ENCODE data around the gene TK2. TPM values are rescaled to one million over a fixed set of nuclear protein-coding genes. Genes with fewer than 3 reads are reported as not detected.

Gene TK2
- polyA plus RNA-seq, 3 donors, result 32.3 to 37.6 (median 35.8) TPM

DNA sequence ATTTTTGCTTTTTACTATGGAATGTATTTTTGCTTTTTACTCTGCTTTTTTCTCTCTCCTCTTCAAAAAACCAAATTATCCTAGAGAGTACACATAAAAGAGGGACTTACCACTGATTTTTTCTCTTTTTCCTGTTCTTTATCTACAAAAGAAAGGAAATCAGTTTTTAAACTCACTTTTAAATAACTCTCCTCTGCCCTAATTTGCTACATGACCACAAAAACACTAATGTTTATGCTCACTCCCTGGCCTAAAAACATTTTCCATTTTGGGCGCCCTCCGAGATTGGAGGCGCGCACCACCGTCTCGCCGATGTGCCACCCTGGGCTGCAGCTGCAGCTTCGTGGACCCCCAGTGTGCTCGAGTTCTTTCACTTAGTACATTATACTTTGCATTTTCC, 1.1 kb downstream of the TK2 start:
- no peak for DNase-seq (ENCODE audit: low read depth in 3 of 3, low spot score in 2 of 3)

DNA sequence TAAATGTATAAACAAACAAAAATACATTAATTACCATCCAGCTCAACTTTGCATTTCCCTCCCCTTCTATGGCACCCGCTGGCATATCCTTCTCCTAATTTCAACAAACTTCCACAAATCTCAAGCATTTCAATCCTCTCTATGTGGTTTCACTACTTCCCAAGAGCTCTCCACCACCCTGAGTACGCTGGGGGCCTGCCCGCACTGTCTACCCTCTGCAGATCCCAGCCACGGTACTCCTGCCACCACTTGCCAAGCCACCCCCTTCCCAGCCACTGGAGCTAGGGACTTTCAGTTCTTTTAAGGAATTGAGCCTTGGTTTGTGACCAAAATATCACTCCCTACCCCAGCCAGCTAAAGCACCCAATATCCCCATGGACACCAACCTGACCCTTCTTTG, 1.9 kb downstream of the TK2 start:
- DNase-seq (ENCODE audit: low read depth in 3 of 3, low spot score in 2 of 3), result no peak

DNA sequence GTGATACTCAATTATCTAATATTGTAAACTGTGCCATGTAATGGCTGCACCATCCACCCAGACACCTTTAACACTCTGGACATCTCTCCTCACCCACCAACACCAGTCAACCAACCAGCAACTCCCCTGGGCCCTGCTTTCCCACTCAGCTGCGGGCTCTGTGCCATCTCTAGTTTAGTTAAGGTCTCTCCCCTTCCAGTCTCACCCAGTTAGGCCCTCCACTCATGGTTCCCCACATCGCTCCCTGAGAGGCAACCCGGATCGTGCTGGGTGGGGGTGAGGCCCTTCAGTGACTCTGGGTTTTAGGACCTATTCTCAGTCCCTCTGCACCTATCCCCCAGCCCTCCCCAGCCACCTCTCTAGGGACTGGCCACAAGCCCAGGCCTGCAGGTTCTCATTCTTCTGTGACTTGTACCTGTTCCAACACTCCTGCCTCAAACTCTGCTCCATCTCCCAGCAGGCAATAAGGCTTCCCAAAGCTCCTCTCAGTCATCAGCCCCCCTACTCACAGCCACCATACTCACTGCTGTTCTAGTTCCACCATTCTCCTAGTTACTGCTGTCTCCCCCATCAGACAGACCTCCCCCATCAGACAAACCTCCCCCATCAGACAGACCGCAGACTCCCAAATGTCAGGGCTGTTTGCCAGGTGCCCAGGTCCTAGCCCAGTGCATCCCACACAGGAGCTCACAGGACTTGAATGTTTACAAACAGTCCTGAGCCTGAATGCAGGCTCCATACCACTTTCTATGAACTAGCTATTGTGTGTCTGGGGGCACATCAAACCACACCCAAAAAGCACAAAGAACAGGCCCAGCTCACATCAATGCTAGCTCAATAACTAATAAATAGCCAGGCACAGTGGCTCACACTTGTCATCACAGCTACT, 2.6 kb downstream of the TK2 start:
- DNase-seq (ENCODE audit: low read depth in 3 of 3, low spot score in 2 of 3), result no peak

DNA sequence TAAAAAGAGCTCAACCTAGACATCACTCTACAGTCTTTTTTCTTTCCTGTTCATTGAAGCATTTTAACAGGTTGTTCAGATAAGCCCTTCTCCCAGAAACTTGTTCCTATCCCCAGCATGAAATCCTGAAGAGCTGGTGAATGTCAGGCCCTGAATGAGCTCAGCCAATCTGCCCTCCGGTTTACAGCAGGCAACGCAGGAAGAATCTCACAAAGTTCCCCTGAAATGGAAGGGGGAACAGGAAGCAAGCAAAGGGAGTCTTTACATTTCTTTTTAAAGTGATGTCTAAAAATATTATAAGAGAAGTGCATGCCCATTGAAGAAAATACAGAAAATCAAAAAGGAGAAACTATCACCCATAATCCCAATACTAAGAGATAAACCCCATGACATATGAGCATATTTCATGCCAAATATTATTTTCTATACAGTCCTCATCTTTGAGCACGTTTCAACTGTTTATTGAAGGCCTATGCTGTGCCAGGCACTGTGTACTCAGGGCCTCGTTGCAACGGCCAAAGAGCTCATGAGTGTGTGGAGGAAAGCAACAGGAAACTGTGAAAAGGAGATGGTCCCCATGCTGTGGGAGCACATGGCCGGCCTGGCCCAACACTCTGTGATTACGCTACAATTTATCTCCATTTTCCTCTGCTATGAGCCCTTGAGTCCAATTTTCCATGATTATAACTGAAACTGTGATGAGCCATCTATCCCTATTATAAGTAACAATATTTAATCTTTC, 5.7 kb downstream of the TK2 start:
- DNase-seq (ENCODE audit: low read depth in 3 of 3, low spot score in 2 of 3), result no peak

DNA sequence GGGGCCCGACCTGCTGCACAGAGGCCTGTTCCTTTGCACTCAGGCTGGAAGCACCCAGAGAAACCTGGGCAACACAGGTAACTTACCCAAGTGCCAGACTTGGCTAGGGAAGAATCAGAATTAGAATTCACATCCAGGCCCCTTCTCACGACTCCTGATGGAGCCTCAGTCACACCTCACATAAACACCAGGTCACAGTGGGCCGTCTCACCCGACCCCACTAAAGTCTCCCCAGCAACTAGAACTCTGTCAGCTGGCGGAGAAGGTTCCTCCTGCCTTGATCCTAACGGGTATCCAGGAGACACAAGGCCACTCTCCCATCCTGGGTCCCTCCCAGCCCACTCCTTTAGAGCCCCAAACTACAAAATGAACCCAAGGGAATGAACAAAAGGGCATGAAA, 6.4 kb downstream of the TK2 start:
- DNase-seq (ENCODE audit: low read depth in 3 of 3, low spot score in 2 of 3), result no peak

DNA sequence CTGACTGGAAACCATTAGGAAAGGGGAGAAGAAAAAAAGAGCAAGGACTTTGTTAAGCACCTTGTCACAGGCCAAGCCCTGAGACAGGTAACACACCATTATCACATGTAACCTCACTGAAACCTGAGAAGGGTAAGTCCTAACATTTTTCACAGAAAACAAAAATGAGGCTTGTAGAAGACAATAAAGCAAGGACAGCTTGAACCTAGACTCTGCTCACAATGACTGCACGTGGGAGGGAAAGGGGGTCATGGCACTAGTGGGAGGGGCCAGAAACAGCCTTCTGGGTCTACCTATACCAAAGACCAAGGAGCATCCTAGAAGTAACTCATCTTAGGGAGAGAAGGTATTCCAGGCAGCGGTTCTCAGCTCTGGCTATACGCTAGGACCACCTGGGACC, 7.5 kb downstream of the TK2 start:
- no peak for DNase-seq (ENCODE audit: low read depth in 3 of 3, low spot score in 2 of 3)

DNA sequence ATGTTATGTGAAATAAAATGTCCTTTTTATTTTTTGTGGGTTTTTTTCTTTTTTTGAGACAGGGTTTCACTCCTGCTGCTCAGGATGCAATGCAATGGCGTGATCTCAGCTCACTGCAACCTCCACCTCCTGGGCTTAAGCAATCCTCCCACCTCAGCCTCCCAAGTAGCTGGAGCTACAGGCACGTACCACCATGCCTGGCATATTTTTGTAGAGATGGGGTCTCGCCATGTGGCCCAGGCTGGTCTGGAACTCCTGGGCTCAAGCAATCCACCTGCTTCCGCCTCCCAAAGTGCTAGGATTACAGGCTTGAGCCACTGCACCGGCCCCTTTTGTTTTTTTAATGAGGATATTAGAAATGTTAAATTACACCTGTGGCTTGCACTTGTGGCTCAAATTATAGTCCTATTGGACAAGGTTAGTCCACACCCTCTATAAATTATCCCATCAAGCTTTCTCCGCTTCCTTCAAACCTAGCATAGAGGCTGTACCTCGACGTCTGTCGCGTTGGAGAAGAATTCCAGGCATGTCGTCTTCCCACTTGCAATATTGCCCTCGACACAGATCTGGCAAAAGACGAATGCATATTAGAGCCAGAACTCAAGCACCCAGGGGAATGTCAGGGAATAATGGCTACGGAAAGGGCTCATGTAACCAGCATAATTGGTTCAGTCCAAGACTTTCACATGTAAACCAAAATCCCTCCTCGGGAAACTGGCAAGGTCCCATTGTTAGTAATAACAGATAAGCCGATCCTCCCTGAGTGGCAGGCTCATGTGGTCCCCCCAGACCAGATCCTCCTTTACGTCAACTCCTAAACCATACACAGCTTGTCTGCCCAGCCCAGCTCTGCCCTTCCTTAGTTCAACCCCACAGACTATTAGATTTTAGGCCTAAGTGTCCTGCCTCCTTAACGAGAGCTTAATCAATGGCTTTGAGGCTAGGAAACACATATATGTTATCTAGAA, 8.2 kb downstream of the TK2 start:
- no peak for DNase-seq (ENCODE audit: low read depth in 3 of 3, low spot score in 2 of 3)

DNA sequence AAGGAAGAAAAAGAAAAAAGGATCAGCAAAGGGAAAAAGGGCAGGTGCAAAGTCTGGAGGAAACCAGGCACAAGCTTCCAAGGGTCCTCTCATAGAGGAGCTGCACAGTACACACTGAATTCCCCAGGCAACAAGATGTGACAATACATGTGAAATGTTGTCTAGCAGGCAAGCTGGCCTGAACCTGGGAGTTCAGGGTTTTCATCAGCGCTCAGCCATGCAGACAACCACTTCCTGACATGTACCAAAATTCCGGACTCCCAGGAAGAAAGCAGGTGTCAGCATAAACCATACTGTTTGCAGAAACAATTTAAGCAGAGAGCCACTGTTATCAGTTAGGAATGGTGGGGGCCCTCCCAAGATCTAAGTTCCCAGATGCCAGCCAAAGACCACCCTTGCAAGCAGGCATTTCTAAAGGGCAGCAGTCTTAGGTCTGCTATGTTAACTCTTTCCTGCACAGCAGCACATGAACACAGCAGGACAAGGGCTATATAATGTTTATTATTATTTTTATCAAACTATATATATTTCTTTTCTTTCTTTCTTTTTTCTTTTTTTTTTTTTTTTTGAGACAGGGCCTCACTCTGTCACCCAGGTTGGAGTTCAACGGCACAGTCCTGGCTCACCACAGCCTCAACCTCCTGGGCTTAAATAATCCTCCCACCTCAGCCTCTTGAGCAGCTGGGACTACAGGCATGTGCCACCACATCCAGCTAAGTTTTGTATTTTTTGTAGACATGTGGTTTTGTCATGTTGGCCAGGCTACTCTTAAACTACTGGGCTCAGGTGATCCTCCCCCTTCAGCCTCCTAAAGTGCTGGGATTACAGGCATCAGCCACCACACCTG, 10.1 kb downstream of the TK2 start:
- DNase-seq (ENCODE audit: low read depth in 3 of 3, low spot score in 2 of 3), result no peak

DNA sequence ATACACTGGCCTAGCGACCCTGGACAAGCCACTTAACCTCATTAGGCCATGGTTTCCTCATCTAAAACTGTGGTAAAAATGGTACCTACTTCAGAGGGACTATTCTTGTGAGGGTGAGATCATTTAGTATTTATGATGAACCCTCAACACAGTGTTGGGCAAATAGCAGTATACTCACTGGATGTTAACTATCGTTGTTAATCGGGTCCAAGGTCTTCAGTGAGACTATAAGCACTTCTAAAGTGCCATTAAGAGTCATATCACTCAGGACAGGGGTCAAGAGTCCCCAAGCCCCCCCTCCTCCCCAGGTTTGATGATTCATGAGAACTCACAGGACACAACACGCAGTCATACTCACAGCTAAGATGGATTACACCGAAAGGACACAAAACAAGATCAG, 11.0 kb downstream of the TK2 start:
- DNase-seq (ENCODE audit: low read depth in 3 of 3, low spot score in 2 of 3), result no peak

DNA sequence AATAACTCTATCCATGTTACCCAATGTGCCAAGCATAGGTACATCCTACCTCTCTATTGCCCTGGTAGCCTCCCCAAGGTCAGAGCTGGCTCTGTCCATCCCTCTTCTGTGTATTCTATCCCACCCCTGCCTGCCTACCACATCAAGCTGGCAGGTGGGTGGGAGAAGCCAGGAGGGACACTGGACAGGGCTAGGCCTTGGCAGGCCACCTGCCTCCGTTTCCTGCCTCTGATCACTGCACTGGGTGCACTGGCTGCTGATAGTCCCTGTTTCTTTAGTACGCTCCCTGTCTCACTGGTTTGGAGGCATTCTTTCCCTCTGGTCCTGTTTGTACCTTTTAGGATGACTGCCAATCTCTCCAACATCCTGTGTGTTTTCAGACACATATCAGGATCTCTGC, 12.7 kb downstream of the TK2 start:
- DNase-seq (ENCODE audit: low read depth in 3 of 3, low spot score in 2 of 3), result no peak

DNA sequence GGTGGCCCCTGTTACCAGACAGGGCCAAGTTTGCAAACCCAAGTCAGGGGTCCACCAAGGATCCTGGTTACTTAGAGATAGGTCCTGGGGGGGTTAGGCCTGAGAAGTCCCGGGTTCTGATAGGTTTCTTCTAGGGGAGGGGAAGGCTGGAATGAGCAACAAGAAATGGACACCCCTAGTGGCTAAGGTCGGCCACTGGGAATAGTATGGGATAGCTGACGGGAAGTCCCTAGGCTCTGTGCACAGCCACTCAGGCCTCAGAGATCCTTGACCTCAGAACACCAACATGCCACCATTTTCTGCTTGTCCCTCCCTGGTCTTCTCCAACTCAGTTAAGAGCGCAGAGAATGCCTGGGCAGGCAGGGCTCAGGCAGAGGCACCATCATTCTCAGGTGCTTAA, 13.4 kb downstream of the TK2 start:
- no peak for DNase-seq (ENCODE audit: low read depth in 3 of 3, low spot score in 2 of 3)

DNA sequence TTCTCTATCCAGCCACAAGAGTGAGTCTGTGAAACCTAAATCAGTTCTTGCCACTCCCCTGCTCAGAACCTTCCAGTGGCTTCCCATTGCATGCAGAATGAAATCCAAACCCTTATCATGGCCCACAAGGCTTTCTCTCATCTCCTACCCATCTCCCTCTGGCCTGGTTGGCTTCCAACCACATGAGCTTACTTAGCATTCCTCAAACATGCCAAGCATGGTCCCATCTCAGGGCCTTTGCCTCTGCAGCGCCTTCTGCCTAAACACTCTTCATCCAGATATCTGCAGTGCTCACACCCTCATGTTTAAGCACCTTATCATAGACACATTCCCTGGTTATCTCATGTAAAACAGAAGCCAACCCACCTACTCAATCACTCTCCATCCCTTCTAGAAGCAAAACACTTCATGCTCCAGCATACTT, 15.5 kb downstream of the TK2 start:
- DNase-seq (ENCODE audit: low read depth in 3 of 3, low spot score in 2 of 3), result no peak

DNA sequence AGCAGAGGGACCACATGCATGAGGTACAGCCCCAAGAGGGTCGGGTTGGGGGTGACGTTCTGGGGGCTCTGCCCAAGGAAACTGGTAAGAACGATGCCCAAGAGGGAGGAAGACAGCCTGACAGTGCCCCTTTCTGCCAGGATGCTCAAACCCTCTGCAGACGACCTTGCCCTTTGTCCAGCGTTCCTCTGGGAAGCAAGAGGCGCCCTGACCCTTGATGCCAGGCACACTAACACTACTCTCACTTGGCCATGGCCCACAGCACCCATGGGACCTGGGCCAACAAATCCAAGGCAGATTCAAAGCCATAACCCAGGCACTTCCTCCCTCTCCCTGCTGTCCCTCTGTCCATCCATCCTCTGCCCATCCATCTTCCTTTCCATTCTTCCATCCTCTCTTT, 20.4 kb downstream of the TK2 start:
- no peak for DNase-seq (ENCODE audit: low read depth in 3 of 3, low spot score in 2 of 3)

DNA sequence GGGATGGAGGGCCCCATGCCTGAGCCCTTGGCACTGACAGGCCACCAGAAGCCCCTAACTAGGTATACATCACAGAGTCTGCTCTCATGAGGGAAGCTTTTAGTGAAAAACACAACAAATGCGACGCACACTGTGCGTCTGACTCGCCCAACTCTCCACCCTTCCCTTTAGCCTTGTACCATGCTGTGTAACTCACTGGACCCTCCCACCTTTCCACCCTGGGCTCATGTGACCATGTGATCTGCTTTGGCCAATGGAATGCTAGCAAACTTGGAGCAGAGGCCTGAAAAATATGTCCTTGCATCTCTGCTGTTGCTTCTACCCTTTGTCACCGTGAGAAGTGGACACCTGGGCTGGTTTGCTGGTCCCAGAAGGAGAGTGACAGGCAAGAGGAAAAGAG, 21.6 kb downstream of the TK2 start:
- DNase-seq (ENCODE audit: low read depth in 3 of 3, low spot score in 2 of 3), result no peak

DNA sequence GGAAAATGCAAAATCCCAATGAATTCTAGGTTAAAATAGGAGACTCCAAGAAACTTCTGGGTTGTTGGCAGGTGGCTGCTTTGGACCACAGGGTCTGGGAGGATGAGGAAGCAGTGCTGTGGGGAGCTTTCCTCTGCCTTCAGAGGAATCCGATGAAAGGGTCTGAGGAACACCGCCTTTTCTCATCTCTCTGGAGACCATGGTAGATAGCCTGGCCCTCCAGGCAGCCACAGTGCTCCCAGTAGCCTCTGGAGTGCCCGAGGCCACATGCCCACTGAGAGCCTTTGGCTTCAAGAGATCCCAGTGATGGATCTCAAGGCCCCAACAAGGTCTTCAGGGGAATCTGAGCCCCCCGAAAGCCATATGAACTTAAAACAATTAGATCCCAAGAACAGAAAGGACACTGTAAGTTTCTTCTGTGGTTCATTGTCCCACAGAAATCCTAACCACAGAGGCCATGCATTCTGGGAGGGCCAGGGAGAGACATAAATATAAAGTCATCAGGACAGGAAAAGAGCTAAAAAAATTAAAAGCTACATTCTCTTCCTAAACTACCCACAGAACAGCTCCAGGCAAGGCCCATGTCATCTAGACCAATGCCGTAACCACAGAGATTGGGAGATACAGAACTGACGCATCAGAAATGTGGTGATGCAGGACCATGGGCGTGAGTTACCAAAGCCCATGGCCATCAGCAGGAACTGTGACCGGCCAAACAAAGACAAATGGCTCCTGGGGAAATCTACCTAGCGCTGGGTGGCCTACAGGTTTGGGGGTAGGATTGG, 24.3 kb downstream of the TK2 start:
- DNase-seq (ENCODE audit: low read depth in 3 of 3, low spot score in 2 of 3), result no peak

DNA sequence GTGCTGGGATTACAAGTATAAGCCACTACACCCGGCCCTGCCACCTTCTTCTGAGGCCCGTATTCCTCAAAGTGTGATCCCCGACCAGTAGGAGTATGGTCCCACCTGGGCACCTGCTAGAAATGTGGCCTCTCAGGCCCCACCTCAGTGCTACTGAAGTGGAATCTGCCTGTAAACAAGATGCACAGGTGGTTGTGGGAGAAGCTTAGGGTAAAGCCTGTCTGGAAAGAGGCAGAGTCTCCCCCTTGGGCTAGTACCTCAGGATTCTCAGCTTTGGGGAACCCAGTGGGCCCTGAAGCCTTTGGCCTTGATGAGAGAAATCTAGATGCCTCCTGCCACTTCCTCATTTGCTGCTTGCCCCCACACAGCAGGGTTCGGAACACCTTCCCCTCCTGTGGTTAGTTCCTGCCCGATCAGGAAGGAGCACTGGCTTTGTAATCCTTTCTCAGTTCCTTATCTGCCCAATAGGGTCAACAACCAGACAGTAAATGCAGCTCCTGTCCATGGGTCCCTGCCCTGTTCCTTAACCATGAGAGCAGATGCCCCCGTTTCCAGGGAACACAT, 25.2 kb downstream of the TK2 start:
- DNase-seq (ENCODE audit: low read depth in 3 of 3, low spot score in 2 of 3), result no peak

DNA sequence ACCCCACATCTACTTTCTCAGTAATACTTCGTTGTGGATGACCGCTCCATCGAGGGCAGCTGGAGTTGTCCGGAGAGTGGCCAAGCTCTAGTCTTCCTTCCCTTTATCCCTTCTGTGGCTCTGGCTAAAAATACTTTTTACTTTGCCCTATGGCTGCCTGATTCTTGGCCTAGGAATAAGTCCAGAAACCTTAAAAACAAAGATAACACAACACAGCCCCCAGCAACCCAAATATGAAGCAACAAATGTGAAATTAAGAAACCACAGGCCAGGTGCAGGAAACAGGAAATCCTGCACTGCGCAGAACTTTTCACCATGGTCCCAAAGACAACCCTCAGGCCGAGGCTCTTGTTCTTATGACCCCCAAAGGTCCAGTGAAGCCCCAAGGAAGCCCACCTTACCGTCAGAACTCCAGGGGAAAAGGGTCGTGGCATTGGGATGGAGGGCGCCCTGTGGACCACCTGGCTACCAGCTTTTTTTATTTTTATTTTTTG, 26.0 kb downstream of the TK2 start:
- DNase-seq (ENCODE audit: low read depth in 3 of 3, low spot score in 2 of 3), result no peak

DNA sequence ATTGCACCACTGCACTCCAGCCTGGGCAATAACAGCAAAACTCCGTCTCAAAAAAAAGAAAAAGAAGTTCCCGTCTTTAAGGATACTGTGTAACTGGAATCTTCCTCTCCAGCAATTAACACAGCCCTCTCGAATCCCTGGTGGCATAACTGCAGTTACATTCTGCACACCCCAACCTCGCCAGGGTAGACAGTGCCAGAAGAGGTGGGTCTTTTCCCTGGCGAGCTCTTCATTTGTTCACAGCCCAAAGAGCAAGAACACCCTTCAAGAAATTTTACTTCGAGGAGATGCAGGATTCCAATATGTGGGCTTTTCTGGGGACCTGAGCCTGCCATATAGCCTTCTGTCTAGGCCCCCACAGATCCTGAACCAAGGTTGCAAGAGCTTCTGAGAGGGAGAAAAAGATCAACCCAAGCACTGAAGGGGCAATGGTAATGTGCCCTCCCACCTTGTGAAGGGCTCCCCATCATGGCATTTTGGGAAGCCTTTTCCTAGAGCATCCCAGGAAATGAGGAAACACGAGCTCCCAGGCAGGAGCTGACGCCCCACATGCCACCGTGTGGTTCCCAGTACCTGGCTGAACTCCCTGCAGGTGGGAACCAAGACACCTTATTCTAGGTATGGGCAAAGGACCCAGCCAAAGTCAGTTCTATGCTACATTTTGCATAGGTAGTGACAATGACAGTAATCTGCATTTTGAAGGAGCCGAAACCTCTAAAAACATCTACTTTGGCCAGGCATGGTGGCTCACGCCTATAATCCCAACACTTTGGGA, 26.9 kb downstream of the TK2 start:
- no peak for DNase-seq (ENCODE audit: low read depth in 3 of 3, low spot score in 2 of 3)
